Astrocyte of the spinal cord (primary cell): ENCODE results near the gene TIMM29.

Source experiments
- DNase-seq: peaks from one replicate; pipeline ENCODE4 v3.0.0; 2011; ENCODE audit warnings: low read depth, low spot score
- H3K4me3 ChIP-seq: 2 replicates; pipeline ENCODE4 v1.5.1; 2011; ENCODE audit warnings: low read depth, mild to moderate bottlenecking, low read length, moderate library complexity
- CTCF ChIP-seq: IDR thresholded peaks from 2 replicates; pipeline ENCODE4 v1.5.1; 2012; ENCODE audit warnings: low read depth, mild to moderate bottlenecking, low read length, inconsistent platforms
- in situ Hi-C: cut with HindIII; loops from 2 replicates; pipeline ENCODE4 v1.10.0; 2017; ENCODE audit warnings: low sequenced_read_pairs

The TIMM29 gene

DNA sequence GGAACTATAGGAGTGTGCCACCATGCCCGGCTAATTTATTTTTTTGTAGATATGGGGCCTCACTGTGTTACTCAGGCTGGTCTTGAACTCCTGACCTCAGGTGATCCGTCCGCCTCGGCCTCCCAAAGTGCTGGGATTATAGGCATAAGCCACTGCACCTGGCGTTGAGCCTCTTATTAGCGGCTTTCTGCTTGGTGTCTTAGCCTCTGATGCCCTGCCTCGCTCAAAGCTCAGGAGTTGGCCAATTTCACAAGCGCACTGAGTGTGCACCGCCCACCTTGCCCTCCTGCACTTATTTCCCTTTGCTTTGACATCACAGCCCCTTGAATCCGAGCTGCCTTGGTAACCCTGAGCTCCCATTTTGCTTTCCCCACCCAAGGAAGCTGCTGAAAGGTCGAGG is 10.3 kb upstream of the TIMM29 start:
- in situ Hi-C loops = no loop called here

GRCh38 chr19:10919352-10920287 is 9.0 kb upstream of the TIMM29 start:
- no peak for DNase-seq
- TF ChIP-seq CTCF = no peak
- in situ Hi-C loops = no loop called here
- H3K4me3 ChIP-seq = no peak overlapping the region

More for the DNA sequence above, 10.3 kb upstream of the TIMM29 start:
- H3K4me3 ChIP-seq = no peak overlapping the region
- no peak for TF ChIP-seq CTCF
- DNase-seq = no peak

GRCh38 chr19:10920288-10920655 is 8.3 kb upstream of the TIMM29 start:
- no peak overlapping the region for H3K4me3 ChIP-seq
- in situ Hi-C loops = no loop called here
- no peak for DNase-seq
- TF ChIP-seq CTCF = no peak

DNA sequence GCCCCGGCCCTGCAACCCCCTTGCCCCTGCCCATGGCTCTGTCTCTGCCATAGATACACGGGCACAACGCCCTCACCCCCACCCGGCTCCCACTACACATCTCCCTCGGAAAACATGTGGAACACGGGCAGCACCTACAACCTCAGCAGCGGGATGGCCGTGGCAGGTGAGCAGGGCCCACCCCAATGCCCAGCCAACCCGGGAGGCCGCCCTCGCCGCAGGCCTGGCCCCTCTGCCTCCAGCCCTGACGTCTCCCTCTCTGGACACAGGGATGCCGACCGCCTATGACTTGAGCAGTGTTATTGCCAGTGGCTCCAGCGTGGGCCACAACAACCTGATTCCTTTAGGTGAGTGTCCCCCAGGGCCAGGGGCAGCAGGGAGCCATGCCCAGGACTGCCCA is 7.8 kb upstream of the TIMM29 start:
- DNase-seq = no peak
- H3K4me3 ChIP-seq = no peak overlapping the region
- in situ Hi-C loops = no loop called here
- TF ChIP-seq CTCF = no peak

- DNase-seq = no peak
Observed at GRCh38 chr19:10921199-10921909, 7.3 kb upstream of the TIMM29 start.

More at GRCh38 chr19:10921199-10921909, 7.3 kb upstream of the TIMM29 start:
- in situ Hi-C loops = no loop called here
- TF ChIP-seq CTCF = no peak
- no peak overlapping the region for H3K4me3 ChIP-seq
